ENCODE measurements around the gene SALL3.

DNA sequence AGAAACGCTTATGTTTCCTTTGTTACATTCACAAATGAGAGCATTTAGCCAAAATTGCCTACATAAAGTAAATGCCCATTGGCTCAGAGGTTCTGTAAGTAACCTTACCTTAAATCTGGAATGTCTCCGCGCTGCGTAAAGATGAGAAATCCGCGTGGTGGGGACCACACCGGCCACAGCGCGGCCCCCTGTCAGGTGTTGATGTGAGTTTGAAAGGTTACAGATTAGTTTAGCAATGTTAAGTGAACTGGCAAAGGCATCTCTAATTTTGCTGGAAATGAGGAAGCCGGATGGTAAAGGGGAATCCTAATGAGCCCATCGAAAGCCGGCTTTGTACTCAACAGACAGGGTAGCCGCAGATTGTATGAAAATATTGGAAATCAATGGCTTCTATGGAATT is 11.8 kb downstream of the SALL3 start:
- TF ChIP-seq, protein P1, sequence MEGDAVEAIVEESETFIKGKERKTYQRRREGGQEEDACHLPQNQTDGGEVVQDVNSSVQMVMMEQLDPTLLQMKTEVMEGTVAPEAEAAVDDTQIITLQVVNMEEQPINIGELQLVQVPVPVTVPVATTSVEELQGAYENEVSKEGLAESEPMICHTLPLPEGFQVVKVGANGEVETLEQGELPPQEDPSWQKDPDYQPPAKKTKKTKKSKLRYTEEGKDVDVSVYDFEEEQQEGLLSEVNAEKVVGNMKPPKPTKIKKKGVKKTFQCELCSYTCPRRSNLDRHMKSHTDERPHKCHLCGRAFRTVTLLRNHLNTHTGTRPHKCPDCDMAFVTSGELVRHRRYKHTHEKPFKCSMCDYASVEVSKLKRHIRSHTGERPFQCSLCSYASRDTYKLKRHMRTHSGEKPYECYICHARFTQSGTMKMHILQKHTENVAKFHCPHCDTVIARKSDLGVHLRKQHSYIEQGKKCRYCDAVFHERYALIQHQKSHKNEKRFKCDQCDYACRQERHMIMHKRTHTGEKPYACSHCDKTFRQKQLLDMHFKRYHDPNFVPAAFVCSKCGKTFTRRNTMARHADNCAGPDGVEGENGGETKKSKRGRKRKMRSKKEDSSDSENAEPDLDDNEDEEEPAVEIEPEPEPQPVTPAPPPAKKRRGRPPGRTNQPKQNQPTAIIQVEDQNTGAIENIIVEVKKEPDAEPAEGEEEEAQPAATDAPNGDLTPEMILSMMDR (conservative IDR thresholded peaks at IDR 0.05) = no peak
- no peak for TF ChIP-seq ZFX (IDR thresholded peaks at IDR 0.05)

All from C4-2B (cell line).